Erythroblast (primary cell): Measurements from ENCODE around the gene RNF217.

ENCODE experiments used
- GATA1 ChIP-seq: IDR thresholded peaks from 2 replicates; pipeline ENCODE4 v1.6.1; 2011; ENCODE audit warnings: low read depth, mild to moderate bottlenecking, control low read depth, low read length, moderate library complexity
- POLR2A ChIP-seq: IDR thresholded peaks from 2 replicates; pipeline ENCODE4 v1.6.1; 2011; ENCODE audit warnings: mild to moderate bottlenecking, low read length

DNA sequence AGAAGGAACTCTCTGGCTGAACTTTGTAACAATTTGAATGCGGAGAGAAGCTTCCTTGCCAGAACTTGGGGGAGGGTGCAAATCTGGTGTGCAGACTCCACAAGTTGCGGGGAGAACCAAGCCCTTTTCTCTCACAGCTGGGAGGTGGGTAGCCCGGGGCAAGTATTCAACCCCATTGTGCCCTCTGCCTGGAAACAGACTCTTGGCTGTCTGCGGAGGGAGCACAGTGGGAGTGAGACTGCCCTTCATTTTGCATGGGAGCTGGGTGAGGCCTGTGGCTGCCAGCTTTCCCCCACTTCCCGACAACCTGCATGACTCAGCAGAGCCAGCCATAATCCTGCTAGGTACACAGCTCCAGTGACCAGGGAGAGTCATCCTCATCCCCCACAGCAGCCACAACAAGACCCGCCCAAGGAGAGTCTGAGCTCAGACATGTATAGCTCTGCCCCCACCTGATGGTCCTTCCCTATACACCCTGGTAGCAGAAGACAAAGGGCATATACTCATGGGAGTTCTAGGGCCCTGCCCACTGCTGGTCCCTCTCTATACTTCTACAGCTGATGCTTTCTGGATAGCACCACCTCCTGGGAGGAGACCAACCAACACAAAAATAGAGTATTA, 161.9 kb downstream of the RNF217 start:
- no peak for TF ChIP-seq POLR2A
- TF ChIP-seq GATA1: no peak
